Measurements from ENCODE around the gene HIF1A. TPM values are rescaled to one million over a fixed set of nuclear protein-coding genes. Genes with fewer than 3 reads are reported as not detected.
"Not testable (repeated sequence)": the region's sequence is repeated elsewhere in the genome, so short reads cannot be mapped to it uniquely, and the experiment has no call there.

Gene HIF1A
- total and polyA plus RNA-seq, 4 donors: 15.4 to 79.2 (median 34.8) TPM

DNA sequence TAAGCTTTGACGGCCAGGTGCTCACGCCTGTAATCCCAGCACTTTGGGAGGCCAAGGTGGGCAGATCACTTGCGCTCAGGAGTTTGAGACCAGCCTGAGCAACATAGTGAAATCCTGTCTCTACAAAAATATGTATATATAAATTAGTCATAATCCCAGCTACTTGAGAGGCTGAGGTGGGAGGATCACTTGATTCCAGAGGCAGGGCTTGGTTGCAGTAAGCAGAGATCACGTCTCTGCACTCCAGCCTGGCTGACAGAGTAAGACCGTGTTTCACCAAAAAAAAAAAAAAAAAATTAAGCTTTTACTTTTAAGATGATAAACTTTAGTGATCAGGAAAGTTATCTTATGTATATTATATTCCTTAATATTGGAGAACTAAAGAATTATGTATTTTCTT, 48.9 kb downstream of the HIF1A start:
- H3K9me3 ChIP-seq (ENCODE audit: control insufficient read depth in 4 of 4, low read length in 3 of 4): no peaks in the 10 kb centered on the region
- 97% methylated on average over 5 of the region's 5 CpGs for WGBS
- no peak overlapping the region for H3K4me3 ChIP-seq (ENCODE audit: low read depth in 1 of 3, low read length in 3 of 3)
- no peaks in the 10 kb centered on the region for H3K27me3 ChIP-seq (ENCODE audit: control insufficient read depth in 4 of 4, insufficient read depth in 4 of 4, low read length in 3 of 4)
- TF ChIP-seq, protein P1, sequence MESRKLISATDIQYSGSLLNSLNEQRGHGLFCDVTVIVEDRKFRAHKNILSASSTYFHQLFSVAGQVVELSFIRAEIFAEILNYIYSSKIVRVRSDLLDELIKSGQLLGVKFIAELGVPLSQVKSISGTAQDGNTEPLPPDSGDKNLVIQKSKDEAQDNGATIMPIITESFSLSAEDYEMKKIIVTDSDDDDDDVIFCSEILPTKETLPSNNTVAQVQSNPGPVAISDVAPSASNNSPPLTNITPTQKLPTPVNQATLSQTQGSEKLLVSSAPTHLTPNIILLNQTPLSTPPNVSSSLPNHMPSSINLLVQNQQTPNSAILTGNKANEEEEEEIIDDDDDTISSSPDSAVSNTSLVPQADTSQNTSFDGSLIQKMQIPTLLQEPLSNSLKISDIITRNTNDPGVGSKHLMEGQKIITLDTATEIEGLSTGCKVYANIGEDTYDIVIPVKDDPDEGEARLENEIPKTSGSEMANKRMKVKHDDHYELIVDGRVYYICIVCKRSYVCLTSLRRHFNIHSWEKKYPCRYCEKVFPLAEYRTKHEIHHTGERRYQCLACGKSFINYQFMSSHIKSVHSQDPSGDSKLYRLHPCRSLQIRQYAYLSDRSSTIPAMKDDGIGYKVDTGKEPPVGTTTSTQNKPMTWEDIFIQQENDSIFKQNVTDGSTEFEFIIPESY (IDR thresholded peaks at IDR 0.05): no peak
- TF ChIP-seq TAF1 (conservative IDR thresholded peaks at IDR 0.05) (no peak), EGR1 (IDR thresholded peaks at IDR 0.05; ENCODE audit: low read depth in 2 of 2) (no peak), GABPA (IDR thresholded peaks at IDR 0.05 in 1 of 2, conservative IDR thresholded peaks at IDR 0.05 in 1 of 2) (no peak)
- TF ChIP-seq, protein P2, sequence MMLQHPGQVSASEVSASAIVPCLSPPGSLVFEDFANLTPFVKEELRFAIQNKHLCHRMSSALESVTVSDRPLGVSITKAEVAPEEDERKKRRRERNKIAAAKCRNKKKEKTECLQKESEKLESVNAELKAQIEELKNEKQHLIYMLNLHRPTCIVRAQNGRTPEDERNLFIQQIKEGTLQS (IDR thresholded peaks at IDR 0.05): no peak
- no peak for DNase-seq (ENCODE audit: low spot score)
- peaks cover 3 to 49% (median 38%) of the 10 kb centered on the region in 4 donors for H3K36me3 ChIP-seq (ENCODE audit: control insufficient read depth in 4 of 4, insufficient read depth in 3 of 4, low read depth in 1 of 4, low read length in 3 of 4)
- no peak overlapping the region for H3K27ac ChIP-seq (ENCODE audit: low read depth in 1 of 2, low read length in 2 of 2)
- H3K4me1 ChIP-seq (ENCODE audit: control insufficient read depth in 4 of 4, insufficient read depth in 4 of 4, low read length in 3 of 4): no peaks in the 10 kb centered on the region
- no peak overlapping the region for H3K9ac ChIP-seq (ENCODE audit: low read depth in 1 of 2, low read length in 2 of 2)

DNA sequence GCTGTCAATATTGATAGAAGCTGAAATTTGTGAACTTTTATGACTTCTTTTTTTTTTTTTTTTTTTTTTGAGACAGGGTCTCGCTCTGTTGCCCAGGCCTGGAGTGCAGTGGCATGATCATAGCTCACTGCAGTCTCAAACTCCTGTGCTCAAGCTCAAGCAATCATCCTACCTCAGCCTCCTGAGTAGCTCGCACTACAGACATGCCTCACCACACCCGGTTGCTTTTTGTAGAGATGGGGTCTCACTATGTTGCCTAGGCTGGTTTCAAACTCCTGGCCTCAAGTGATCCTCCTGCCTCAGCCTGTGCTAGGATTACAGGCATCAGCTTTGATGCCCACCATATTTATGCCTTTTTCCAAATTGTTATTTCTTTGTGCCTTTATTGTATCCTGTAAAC, 51.0 kb downstream of the HIF1A start:
- H3K27me3 ChIP-seq (ENCODE audit: control insufficient read depth in 4 of 4, insufficient read depth in 4 of 4, low read length in 3 of 4); H3K9ac ChIP-seq (ENCODE audit: low read depth in 1 of 2, low read length in 2 of 2); H3K4me3 ChIP-seq (ENCODE audit: low read depth in 1 of 3, low read length in 3 of 3); DNase-seq (ENCODE audit: low spot score); H3K27ac ChIP-seq (ENCODE audit: low read depth in 1 of 2, low read length in 2 of 2); H3K9me3 ChIP-seq (ENCODE audit: control insufficient read depth in 4 of 4, low read length in 3 of 4); H3K4me1 ChIP-seq (ENCODE audit: control insufficient read depth in 4 of 4, insufficient read depth in 4 of 4, low read length in 3 of 4): not testable (repeated sequence)
- H3K36me3 ChIP-seq (ENCODE audit: control insufficient read depth in 4 of 4, insufficient read depth in 3 of 4, low read depth in 1 of 4, low read length in 3 of 4): peaks cover 5 to 42% (median 28%) of the 10 kb centered on the region in 4 donors
- over 99% methylated on average over 3 of the region's 3 CpGs for WGBS

DNA sequence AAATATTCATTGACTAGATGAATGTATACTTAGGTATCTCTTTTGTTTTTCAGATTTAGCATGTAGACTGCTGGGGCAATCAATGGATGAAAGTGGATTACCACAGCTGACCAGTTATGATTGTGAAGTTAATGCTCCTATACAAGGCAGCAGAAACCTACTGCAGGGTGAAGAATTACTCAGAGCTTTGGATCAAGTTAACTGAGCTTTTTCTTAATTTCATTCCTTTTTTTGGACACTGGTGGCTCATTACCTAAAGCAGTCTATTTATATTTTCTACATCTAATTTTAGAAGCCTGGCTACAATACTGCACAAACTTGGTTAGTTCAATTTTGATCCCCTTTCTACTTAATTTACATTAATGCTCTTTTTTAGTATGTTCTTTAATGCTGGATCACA, 51.6 kb downstream of the HIF1A start:
- H3K36me3 ChIP-seq (ENCODE audit: control insufficient read depth in 4 of 4, insufficient read depth in 3 of 4, low read depth in 1 of 4, low read length in 3 of 4): peaks cover 5 to 39% (median 25%) of the 10 kb centered on the region in 4 donors
- H3K27me3 ChIP-seq (ENCODE audit: control insufficient read depth in 4 of 4, insufficient read depth in 4 of 4, low read length in 3 of 4): no peaks in the 10 kb centered on the region
- no peak overlapping the region for H3K9ac ChIP-seq (ENCODE audit: low read depth in 1 of 2, low read length in 2 of 2)
- H3K4me3 ChIP-seq (ENCODE audit: low read depth in 1 of 3, low read length in 3 of 3): no peak overlapping the region
- no peak for TF ChIP-seq HNF4G (IDR thresholded peaks at IDR 0.05)
- TF ChIP-seq, protein P3, sequence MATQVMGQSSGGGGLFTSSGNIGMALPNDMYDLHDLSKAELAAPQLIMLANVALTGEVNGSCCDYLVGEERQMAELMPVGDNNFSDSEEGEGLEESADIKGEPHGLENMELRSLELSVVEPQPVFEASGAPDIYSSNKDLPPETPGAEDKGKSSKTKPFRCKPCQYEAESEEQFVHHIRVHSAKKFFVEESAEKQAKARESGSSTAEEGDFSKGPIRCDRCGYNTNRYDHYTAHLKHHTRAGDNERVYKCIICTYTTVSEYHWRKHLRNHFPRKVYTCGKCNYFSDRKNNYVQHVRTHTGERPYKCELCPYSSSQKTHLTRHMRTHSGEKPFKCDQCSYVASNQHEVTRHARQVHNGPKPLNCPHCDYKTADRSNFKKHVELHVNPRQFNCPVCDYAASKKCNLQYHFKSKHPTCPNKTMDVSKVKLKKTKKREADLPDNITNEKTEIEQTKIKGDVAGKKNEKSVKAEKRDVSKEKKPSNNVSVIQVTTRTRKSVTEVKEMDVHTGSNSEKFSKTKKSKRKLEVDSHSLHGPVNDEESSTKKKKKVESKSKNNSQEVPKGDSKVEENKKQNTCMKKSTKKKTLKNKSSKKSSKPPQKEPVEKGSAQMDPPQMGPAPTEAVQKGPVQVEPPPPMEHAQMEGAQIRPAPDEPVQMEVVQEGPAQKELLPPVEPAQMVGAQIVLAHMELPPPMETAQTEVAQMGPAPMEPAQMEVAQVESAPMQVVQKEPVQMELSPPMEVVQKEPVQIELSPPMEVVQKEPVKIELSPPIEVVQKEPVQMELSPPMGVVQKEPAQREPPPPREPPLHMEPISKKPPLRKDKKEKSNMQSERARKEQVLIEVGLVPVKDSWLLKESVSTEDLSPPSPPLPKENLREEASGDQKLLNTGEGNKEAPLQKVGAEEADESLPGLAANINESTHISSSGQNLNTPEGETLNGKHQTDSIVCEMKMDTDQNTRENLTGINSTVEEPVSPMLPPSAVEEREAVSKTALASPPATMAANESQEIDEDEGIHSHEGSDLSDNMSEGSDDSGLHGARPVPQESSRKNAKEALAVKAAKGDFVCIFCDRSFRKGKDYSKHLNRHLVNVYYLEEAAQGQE (IDR thresholded peaks at IDR 0.05): no peak
- no peak for TF ChIP-seq RXRA (IDR thresholded peaks at IDR 0.05)
- no peak for TF ChIP-seq FOXA2 (IDR thresholded peaks at IDR 0.05)
- TF ChIP-seq HNF4A (conservative IDR thresholded peaks at IDR 0.05): no peak
- TF ChIP-seq JUND (IDR thresholded peaks at IDR 0.05): no peak
- TF ChIP-seq FOXA1 (IDR thresholded peaks at IDR 0.05): no peak
- TF ChIP-seq EGR1 (IDR thresholded peaks at IDR 0.05; ENCODE audit: low read depth in 2 of 2): no peak
- TF ChIP-seq, protein P4, sequence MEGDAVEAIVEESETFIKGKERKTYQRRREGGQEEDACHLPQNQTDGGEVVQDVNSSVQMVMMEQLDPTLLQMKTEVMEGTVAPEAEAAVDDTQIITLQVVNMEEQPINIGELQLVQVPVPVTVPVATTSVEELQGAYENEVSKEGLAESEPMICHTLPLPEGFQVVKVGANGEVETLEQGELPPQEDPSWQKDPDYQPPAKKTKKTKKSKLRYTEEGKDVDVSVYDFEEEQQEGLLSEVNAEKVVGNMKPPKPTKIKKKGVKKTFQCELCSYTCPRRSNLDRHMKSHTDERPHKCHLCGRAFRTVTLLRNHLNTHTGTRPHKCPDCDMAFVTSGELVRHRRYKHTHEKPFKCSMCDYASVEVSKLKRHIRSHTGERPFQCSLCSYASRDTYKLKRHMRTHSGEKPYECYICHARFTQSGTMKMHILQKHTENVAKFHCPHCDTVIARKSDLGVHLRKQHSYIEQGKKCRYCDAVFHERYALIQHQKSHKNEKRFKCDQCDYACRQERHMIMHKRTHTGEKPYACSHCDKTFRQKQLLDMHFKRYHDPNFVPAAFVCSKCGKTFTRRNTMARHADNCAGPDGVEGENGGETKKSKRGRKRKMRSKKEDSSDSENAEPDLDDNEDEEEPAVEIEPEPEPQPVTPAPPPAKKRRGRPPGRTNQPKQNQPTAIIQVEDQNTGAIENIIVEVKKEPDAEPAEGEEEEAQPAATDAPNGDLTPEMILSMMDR (IDR thresholded peaks at IDR 0.05; ENCODE audit: low read depth, low read length, missing input control): no peak
- TF ChIP-seq GABPA (IDR thresholded peaks at IDR 0.05 in 1 of 2, conservative IDR thresholded peaks at IDR 0.05 in 1 of 2): no peak
- TF ChIP-seq, protein P5, sequence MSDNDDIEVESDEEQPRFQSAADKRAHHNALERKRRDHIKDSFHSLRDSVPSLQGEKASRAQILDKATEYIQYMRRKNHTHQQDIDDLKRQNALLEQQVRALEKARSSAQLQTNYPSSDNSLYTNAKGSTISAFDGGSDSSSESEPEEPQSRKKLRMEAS (IDR thresholded peaks at IDR 0.05): no peak
- no peak for TF ChIP-seq TAF1 (conservative IDR thresholded peaks at IDR 0.05)
- H3K9me3 ChIP-seq (ENCODE audit: control insufficient read depth in 4 of 4, low read length in 3 of 4): no peaks in the 10 kb centered on the region
- no peak for DNase-seq (ENCODE audit: low spot score)
- H3K4me1 ChIP-seq (ENCODE audit: control insufficient read depth in 4 of 4, insufficient read depth in 4 of 4, low read length in 3 of 4): peaks cover 0 to 2% (median 0%) of the 10 kb centered on the region in 4 donors
- H3K27ac ChIP-seq (ENCODE audit: low read depth in 1 of 2, low read length in 2 of 2): no peak overlapping the region

Measured in liver (tissue), 9 donors.